ENCODE measurements around the gene ZNF799.
A peak's percentile ranks its signal among the peaks of the same experiment; 100 is the strongest.
"Not testable (repeated sequence)": the region's sequence is repeated elsewhere in the genome, so short reads cannot be mapped to it uniquely, and the experiment has no call there.

ZNF799 gene

GRCh38 chr19:12400633-12401502, at the start of gene ZNF799:
ZNF799 (minus strand) TSS chr19:12401271; CDS start chr19:12401070, 201 bp downstream.
- Histone ChIP-seq H3K4me1 (peaks cover 18% of the 10 kb centered on the region), H4K20me1 (peaks cover 13% of the 10 kb centered on the region), H3K9me3 (peaks cover 38% of the 10 kb centered on the region), H3K36me3 (no peaks in the 10 kb centered on the region), H3K27me3 (no peaks in the 10 kb centered on the region), H3K4me2 (peak within 1 kb of the TSS; percentile 91), H3K27ac (peak within 1 kb of the TSS; percentile 72), H3K4me3 (peak within 1 kb of the TSS; percentile 79), H3K9ac (peak within 1 kb of the TSS; percentile 77)
- no peak for TF ChIP-seq Cebpa-rat (IDR thresholded peaks at IDR 0.05)

- no peaks in the 10 kb centered on the region for H3K4me1 ChIP-seq
- no peak for TF ChIP-seq Cebpa-rat (IDR thresholded peaks at IDR 0.05)
- H3K27ac ChIP-seq = no peak overlapping the region
- peaks cover 83% of the 10 kb centered on the region for H3K9me3 ChIP-seq
- H3K27me3 ChIP-seq = no peaks in the 10 kb centered on the region
- no peak overlapping the region for H3K4me3 ChIP-seq
- H3K9ac ChIP-seq = no peak overlapping the region
- no peak overlapping the region for H3K4me2 ChIP-seq
- H4K20me1 ChIP-seq = no peaks in the 10 kb centered on the region
- H3K36me3 ChIP-seq = peaks cover 24% of the 10 kb centered on the region
These were observed 49.8 kb upstream of the ZNF799 start for GRCh38 chr19:12450844-12451243.

DNA sequence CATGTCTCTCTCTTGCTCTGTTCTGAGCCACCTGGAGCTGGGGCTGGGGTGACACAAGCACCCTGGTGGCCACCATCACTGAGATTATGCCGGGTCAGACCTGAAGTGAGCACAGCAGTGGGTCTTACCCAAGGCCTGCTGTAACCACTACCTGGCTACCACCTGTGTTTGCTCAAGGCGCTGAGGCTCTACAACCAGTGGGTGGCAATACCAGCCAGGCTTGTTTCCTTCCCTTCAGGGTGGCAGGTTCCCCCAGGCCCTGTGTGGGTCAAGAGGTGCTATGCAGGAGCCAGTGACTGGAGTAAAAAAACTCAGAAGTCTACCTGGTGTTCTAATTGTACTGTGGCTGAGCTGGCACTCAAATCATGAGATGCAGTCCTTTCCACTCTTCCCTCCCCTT, 47.7 kb upstream of the ZNF799 start:
- Histone ChIP-seq H3K27ac (no peak overlapping the region), H3K4me2 (no peak overlapping the region), H3K9me3 (peaks cover 80% of the 10 kb centered on the region), H3K36me3 (peaks cover 14% of the 10 kb centered on the region; the same call in 1 of the 2 replicates), H3K27me3 (no peaks in the 10 kb centered on the region), H3K9ac (no peak overlapping the region), H3K4me1 (no peaks in the 10 kb centered on the region), H4K20me1 (no peaks in the 10 kb centered on the region), H3K4me3 (no peak overlapping the region)
- TF ChIP-seq Cebpa-rat (IDR thresholded peaks at IDR 0.05) = no peak

GRCh38 chr19:12440541-12441316, 39.7 kb upstream of the ZNF799 start, which contains the start of gene ZNF443:
ZNF443 (minus strand) TSS chr19:12441021; CDS start chr19:12440914, 107 bp downstream.
- peak within 1 kb of the TSS; percentile 89 for H3K27ac ChIP-seq
- H3K27me3 ChIP-seq = no peaks in the 10 kb centered on the region
- H3K9me3 ChIP-seq = peaks cover 34% of the 10 kb centered on the region
- peak within 1 kb of the TSS; percentile 80 for H3K9ac ChIP-seq
- no peak for TF ChIP-seq Cebpa-rat (IDR thresholded peaks at IDR 0.05)
- peak within 1 kb of the TSS; percentile 78 for H3K4me2 ChIP-seq
- H3K4me3 ChIP-seq = peak within 1 kb of the TSS; percentile 79
- no peaks in the 10 kb centered on the region for H3K36me3 ChIP-seq
- no peaks in the 10 kb centered on the region for H4K20me1 ChIP-seq
- H3K4me1 ChIP-seq = peaks cover 12% of the 10 kb centered on the region

- Histone ChIP-seq H3K9me3 (peaks cover 37% of the 10 kb centered on the region), H3K4me1 (peaks cover 12% of the 10 kb centered on the region), H3K4me3 (peak overlapping the region; percentile 79), H3K9ac (peak overlapping the region; percentile 80), H3K27ac (peak overlapping the region; percentile 89), H3K4me2 (peak overlapping the region; percentile 78)
- not testable (repeated sequence) for H3K27me3 ChIP-seq, H4K20me1 ChIP-seq, H3K36me3 ChIP-seq
These were observed 38.8 kb upstream of the ZNF799 start for GRCh38 chr19:12439686-12440540.

- H3K4me3 ChIP-seq, H3K4me1 ChIP-seq, H3K27me3 ChIP-seq, H3K27ac ChIP-seq, H3K4me2 ChIP-seq, H4K20me1 ChIP-seq, H3K9ac ChIP-seq: not testable (repeated sequence)
- H3K36me3 ChIP-seq = peaks cover 70% of the 10 kb centered on the region
- H3K9me3 ChIP-seq = peaks cover 82% of the 10 kb centered on the region
These were observed 29.7 kb upstream of the ZNF799 start for GRCh38 chr19:12430726-12431299.

GRCh38 chr19:12425888-12426274, 24.8 kb upstream of the ZNF799 start:
- H3K27me3 ChIP-seq = no peaks in the 10 kb centered on the region
- no peak overlapping the region for H3K4me3 ChIP-seq
- TF ChIP-seq Cebpa-rat (IDR thresholded peaks at IDR 0.05) = no peak
- no peaks in the 10 kb centered on the region for H4K20me1 ChIP-seq
- H3K27ac ChIP-seq = no peak overlapping the region
- peaks cover 79% of the 10 kb centered on the region for H3K36me3 ChIP-seq
- no peak overlapping the region for H3K9ac ChIP-seq
- peaks cover 97% of the 10 kb centered on the region for H3K9me3 ChIP-seq
- no peaks in the 10 kb centered on the region for H3K4me1 ChIP-seq
- no peak overlapping the region for H3K4me2 ChIP-seq

DNA sequence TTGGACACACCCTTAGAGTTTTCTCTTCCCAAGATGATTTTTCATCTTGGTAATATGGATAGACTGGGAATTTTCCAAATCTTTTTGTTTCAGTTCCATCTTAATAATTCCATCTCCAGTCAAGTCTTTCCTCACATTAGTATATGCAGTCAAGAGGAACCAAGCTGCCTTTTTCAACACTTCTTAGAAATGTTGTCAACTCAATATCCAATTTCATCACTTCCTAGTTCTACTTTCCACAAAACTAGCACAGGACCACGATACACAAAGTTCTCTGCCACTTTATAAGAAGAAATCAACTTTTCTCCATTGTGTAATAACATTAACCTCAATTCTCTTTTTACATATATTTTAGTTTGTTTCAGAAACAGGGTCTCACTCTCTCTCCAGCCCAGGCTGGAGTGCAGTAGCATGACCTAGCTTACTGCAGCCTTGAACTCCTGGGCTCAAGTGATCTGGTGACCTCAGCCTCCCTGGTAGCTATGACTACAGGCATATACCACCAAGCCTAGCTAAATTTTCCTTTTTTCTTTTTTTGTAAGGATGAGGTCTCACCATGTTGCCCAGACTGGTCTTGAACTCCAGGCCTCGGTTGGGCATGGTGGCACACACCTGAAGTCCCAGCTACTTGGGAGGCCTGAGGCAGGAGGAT, 24.3 kb upstream of the ZNF799 start:
- H3K36me3 ChIP-seq = peaks cover 79% of the 10 kb centered on the region

GRCh38 chr19:12417273-12417672, 16.2 kb upstream of the ZNF799 start:
- Histone ChIP-seq H3K36me3 (peaks cover 67% of the 10 kb centered on the region), H3K9me3 (peaks cover 82% of the 10 kb centered on the region)
- not testable (repeated sequence) for H3K9ac ChIP-seq, H3K27me3 ChIP-seq, H3K4me2 ChIP-seq, H4K20me1 ChIP-seq, H3K27ac ChIP-seq, H3K4me1 ChIP-seq, H3K4me3 ChIP-seq

More for the DNA sequence above, 24.3 kb upstream of the ZNF799 start:
- no peak overlapping the region for H3K4me3 ChIP-seq
- H3K9ac ChIP-seq = no peak overlapping the region
- H3K4me1 ChIP-seq = no peaks in the 10 kb centered on the region
- no peaks in the 10 kb centered on the region for H3K27me3 ChIP-seq
- H3K27ac ChIP-seq = no peak overlapping the region
- no peak overlapping the region for H3K4me2 ChIP-seq
- no peaks in the 10 kb centered on the region for H4K20me1 ChIP-seq
- H3K9me3 ChIP-seq = peaks cover 97% of the 10 kb centered on the region
- TF ChIP-seq Cebpa-rat (IDR thresholded peaks at IDR 0.05) = no peak

Measured in BLaER1 (cell line).